RWPE2 (cell line): ENCODE data around the gene SERPINB1.

Experiments used
- ATAC-seq: fragments of 200-7000 bp; cut with Tn5 transposase; 3 replicates; pipeline ENCODE4 v1.9.1; 2021; ENCODE audit warnings: low read depth
- DNase-seq: peaks from one replicate; pipeline ENCODE4 v3.0.0-alpha.2; 2020; ENCODE audit warnings: low spot score
- H3K27ac ChIP-seq: fragments of 450-650 bp; 2 replicates; pipeline ENCODE4 v1.5.1; 2017; ENCODE audit warnings: mild to moderate bottlenecking; ENCODE audit not compliant: poor library complexity, severe bottlenecking
- H3K27me3 ChIP-seq: fragments of 250-450 bp; sonication (Bioruptor Pico); 2 replicates; pipeline ENCODE4 v1.5.1; 2021; ENCODE audit warnings: mild to moderate bottlenecking, moderate library complexity; ENCODE audit not compliant: insufficient read depth, poor library complexity, severe bottlenecking
- H3K36me3 ChIP-seq: fragments of 250-450 bp; sonication (Bioruptor Pico); 2 replicates; pipeline ENCODE4 v1.5.1; 2020; ENCODE audit warnings: low read depth, mild to moderate bottlenecking, moderate library complexity
- H3K4me1 ChIP-seq: fragments of 250-450 bp; sonication (Bioruptor Pico); 2 replicates; pipeline ENCODE4 v1.5.1; 2021; ENCODE audit warnings: mild to moderate bottlenecking, moderate library complexity; ENCODE audit not compliant: insufficient read depth, poor library complexity, severe bottlenecking
- H3K4me3 ChIP-seq: fragments of 250-450 bp; sonication (Bioruptor Pico); 2 replicates; pipeline ENCODE4 v1.5.1; 2021; ENCODE audit warnings: mild to moderate bottlenecking, moderate library complexity; ENCODE audit not compliant: severe bottlenecking
- H3K9me3 ChIP-seq: fragments of 250-450 bp; sonication (Bioruptor Pico); 2 replicates; pipeline ENCODE4 v1.5.1; 2021; ENCODE audit warnings: mild to moderate bottlenecking, moderate library complexity; ENCODE audit not compliant: severe bottlenecking
- CTCF ChIP-seq: fragments of 450-650 bp; IDR thresholded peaks from one replicate; pipeline ENCODE4 v1.5.1; 2017; ENCODE audit warnings: mild to moderate bottlenecking, moderate library complexity; ENCODE audit not compliant: poor library complexity, severe bottlenecking

The SERPINB1 gene

DNA sequence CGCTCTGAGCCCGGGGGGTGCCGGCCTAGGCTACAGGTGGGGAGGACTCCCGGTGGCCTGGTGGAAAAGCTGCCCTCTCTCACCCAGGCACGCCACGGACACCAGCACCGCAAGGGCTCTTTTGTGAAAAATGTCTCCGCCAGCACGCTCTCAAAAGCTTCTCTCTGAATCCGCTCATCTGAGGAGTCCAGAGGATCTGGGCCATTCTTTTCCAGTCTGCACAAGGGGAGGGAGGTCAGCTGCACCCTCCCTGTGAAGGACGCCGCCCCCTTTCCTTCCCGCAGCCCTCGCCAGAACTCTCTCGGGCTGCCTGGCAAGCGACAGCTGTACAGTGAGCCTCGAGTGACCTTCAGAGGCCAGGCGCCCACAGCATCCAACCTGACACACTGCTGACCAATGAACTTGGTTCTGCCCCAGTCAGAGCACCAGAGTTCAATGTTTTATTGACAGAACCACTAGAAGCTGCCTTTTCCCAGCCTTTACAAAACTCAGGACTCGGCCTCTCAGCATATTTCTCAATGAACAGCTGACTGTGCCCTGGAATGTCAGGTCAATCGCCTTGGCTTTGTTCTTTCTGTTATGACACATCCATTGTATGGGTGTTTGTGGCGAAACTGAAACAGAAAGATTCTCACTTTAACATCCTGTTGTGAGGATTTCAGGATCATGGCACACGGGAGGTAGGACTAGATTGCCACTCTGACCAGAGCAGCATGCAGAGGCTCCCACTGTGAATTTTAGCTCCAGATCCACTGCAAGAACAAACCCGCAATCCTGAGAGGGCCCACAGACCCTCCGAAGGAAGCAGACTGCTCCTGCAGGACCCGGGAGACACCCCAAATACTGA lies 34.8 kb upstream of the SERPINB1 start:
- ATAC-seq, result peak; percentile 79
- no peak for TF ChIP-seq CTCF
- H3K4me3 ChIP-seq, result no peak overlapping the region
- DNase-seq, result no peak
- H3K27me3 ChIP-seq, result no peaks in the 10 kb centered on the region
- no peaks in the 10 kb centered on the region for H3K9me3 ChIP-seq
- H3K4me1 ChIP-seq, result peaks cover 18% of the 10 kb centered on the region
- peak overlapping the region; percentile 67 for H3K27ac ChIP-seq
- no peaks in the 10 kb centered on the region for H3K36me3 ChIP-seq

GRCh38 chr6:2875359-2876191 lies 33.9 kb upstream of the SERPINB1 start:
- Histone ChIP-seq H3K27ac (peak overlapping the region; percentile 67), H3K9me3 (no peaks in the 10 kb centered on the region), H3K27me3 (no peaks in the 10 kb centered on the region), H3K4me3 (peak overlapping the region; percentile 17), H3K4me1 (peaks cover 18% of the 10 kb centered on the region), H3K36me3 (no peaks in the 10 kb centered on the region)
- ATAC-seq (no peak), DNase-seq (no peak)
- TF ChIP-seq CTCF, result no peak

- no peak for TF ChIP-seq CTCF
- DNase-seq, result no peak
- H3K9me3 ChIP-seq, result no peaks in the 10 kb centered on the region
- no peak for ATAC-seq
- H3K36me3 ChIP-seq, result no peaks in the 10 kb centered on the region
- no peak overlapping the region for H3K4me3 ChIP-seq
- H3K27me3 ChIP-seq, result no peaks in the 10 kb centered on the region
- peaks cover 18% of the 10 kb centered on the region for H3K4me1 ChIP-seq
- H3K27ac ChIP-seq, result no peak overlapping the region
Observed at GRCh38 chr6:2873643-2874042, 32.0 kb upstream of the SERPINB1 start.

GRCh38 chr6:2872423-2873358 lies 31.0 kb upstream of the SERPINB1 start:
- H3K27ac ChIP-seq, result no peak overlapping the region
- peaks cover 13% of the 10 kb centered on the region for H3K4me1 ChIP-seq
- DNase-seq (no peak), ATAC-seq (no peak)
- TF ChIP-seq CTCF, result no peak
- H3K27me3 ChIP-seq, result no peaks in the 10 kb centered on the region
- H3K36me3 ChIP-seq, result no peaks in the 10 kb centered on the region
- no peak overlapping the region for H3K4me3 ChIP-seq
- H3K9me3 ChIP-seq, result no peaks in the 10 kb centered on the region
